Coronary artery (tissue), 2 donors: Measurements from ENCODE around the gene KIF25.

Source experiments
- DNase-seq: peaks from one replicate; pipeline ENCODE4 v3.0.0-alpha.2; 2017; ENCODE audit warnings: low spot score
- H3K27ac ChIP-seq, 2 donors: fragments of 200-600 bp; sonication (generic); one replicate each; pipeline ENCODE4 v1.5.1; 2016 to 2019
- H3K4me3 ChIP-seq: fragments of 200-600 bp; sonication (generic); 2 replicates; pipeline ENCODE4 v1.5.1; 2016; ENCODE audit warnings: mild to moderate bottlenecking, moderate library complexity
- TF ChIP-seq, protein P1 (sequence below): fragments of 200-600 bp; sonication (generic); IDR thresholded peaks from one replicate; pipeline ENCODE4 v1.5.1; 2019; ENCODE audit warnings: antibody characterized with exemption

KIF25 gene

GRCh38 chr6:168053086-168053956, 55.9 kb downstream of the KIF25 start:
- Histone ChIP-seq H3K4me3 (no peak overlapping the region), H3K27ac (no peak overlapping the region)
- DNase-seq: no peak
- TF ChIP-seq, protein P1, sequence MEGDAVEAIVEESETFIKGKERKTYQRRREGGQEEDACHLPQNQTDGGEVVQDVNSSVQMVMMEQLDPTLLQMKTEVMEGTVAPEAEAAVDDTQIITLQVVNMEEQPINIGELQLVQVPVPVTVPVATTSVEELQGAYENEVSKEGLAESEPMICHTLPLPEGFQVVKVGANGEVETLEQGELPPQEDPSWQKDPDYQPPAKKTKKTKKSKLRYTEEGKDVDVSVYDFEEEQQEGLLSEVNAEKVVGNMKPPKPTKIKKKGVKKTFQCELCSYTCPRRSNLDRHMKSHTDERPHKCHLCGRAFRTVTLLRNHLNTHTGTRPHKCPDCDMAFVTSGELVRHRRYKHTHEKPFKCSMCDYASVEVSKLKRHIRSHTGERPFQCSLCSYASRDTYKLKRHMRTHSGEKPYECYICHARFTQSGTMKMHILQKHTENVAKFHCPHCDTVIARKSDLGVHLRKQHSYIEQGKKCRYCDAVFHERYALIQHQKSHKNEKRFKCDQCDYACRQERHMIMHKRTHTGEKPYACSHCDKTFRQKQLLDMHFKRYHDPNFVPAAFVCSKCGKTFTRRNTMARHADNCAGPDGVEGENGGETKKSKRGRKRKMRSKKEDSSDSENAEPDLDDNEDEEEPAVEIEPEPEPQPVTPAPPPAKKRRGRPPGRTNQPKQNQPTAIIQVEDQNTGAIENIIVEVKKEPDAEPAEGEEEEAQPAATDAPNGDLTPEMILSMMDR: no peak

- no peak overlapping the region for H3K4me3 ChIP-seq
- TF ChIP-seq, protein P1: no peak
- H3K27ac ChIP-seq: no peak overlapping the region
- no peak for DNase-seq
These were observed 56.5 kb downstream of the KIF25 start for GRCh38 chr6:168053957-168054471.

DNA sequence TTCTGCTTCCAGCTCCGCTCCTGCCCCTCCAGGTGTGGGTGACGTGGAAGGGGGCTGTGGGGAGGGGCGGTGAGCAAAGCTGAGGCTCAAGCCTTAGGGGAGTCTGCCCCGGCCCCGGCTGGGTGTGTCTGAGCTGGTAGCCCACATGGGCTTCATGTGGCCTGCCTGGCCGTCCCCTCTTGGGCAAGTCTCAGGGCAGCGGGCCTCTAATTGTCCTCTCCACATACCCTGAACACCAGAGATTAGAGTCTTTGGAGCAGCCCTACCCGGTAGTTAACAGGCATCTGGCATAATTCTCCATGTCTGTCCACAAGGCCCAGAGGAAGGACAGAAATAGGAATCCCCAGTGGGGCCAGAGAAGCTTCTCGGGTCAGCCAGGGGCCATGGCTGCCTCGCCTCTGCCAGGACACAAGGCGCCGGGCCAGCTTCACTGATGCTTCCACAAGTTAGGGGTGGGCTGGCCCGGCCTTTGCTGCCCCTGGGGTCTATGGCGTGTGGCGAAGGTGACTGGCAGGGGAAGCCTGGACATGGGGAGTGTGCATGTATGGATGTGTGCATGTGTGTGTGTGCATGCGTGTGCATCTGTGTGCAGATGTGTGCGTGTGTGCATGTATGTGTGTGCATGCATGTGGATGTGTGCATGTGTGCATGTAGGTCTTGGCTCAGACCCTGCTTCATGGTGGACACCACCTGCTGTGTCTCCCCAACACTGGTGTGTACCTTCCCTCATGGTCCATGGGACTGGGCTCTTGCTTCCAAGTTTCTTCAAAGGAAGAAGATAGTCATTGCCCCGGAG, 57.5 kb downstream of the KIF25 start:
- DNase-seq: no peak
- Histone ChIP-seq H3K4me3 (no peak overlapping the region), H3K27ac (no peak overlapping the region)
- TF ChIP-seq, protein P1: no peak

GRCh38 chr6:168055696-168056489, 58.4 kb downstream of the KIF25 start:
- TF ChIP-seq, protein P1: no peak
- DNase-seq: no peak
- no peak overlapping the region for H3K4me3 ChIP-seq
- no peak overlapping the region for H3K27ac ChIP-seq

DNA sequence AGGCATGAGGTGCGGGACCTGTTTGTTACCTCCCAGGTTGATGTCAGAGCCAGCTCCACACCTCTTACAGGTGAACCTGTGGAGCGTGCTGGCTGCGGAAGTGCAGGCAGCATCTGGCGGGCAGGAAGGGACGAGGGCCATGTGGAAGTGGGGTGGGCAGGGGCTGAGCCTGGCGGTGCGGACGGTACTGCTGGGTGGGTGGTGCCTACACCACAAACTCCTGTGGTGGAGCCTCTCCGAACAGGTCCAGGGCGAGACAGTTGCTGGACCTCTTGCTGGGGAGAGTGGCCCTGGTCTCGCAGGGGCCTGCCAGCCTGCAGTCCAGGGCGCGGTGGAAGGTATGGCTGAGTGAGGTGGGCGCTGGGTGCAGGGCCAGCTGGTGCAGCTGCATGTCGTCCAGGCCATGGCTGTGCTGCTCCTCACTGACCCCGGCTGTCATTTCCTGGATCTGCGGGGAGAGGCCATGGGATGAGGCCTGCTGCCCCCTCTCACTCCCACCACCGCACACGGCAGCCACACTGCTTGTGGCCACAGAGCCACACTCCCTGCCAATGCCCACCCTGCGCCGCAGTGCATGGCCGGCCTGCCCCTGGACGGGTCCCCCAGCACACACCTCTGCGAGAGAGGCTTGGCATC, 59.5 kb downstream of the KIF25 start:
- no peak overlapping the region for H3K27ac ChIP-seq
- TF ChIP-seq, protein P1: no peak
- no peak overlapping the region for H3K4me3 ChIP-seq
- DNase-seq: no peak

DNA sequence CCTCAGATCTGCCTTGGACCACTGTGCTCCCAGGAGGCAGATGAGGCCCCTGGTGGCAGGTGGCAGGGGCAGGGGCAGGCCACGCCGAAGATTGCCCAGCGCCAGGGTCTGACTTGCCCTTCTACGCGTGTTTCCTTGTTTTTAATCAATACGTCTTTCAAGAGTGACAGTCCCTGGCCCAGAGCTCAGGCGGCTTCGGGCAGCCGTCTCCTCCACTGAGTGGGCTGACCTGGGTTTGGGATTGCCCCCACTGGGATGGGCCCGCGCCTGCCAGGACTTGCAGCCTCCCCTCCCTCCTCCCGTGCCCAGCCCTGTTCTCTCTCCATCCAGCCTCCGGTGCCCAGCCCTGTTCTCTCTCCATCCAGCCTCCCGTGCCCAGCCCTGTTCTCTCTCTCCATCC, 60.4 kb downstream of the KIF25 start:
- TF ChIP-seq, protein P1: no peak
- no peak overlapping the region for H3K4me3 ChIP-seq
- no peak for DNase-seq
- no peak overlapping the region for H3K27ac ChIP-seq
